NOMO-1 (cell line): ENCODE data around the gene RREB1.

ENCODE experiments used
- DNase-seq, 2 experiments: peaks; one replicate each; lab custom pipeline; 2025; ENCODE audit not compliant: unreplicated experiment in 2 of 2; lab: John Stamatoyannopoulos, UW

RREB1 gene

GRCh38 chr6:7241160-7241559, 133.4 kb downstream of the RREB1 start:
- no peak for DNase-seq

- no peak for DNase-seq
Observed at GRCh38 chr6:7241709-7242645, 134.2 kb downstream of the RREB1 start.

GRCh38 chr6:7242835-7243178, 135.0 kb downstream of the RREB1 start:
- DNase-seq = no peak

GRCh38 chr6:7243179-7243981, 135.6 kb downstream of the RREB1 start:
- DNase-seq = peak; percentile 68 to 85

GRCh38 chr6:7245668-7246393, 138.1 kb downstream of the RREB1 start:
- no peak for DNase-seq

GRCh38 chr6:7246401-7247178, 138.8 kb downstream of the RREB1 start:
- no peak for DNase-seq

- no peak for DNase-seq
Observed at GRCh38 chr6:7247179-7247456, 139.4 kb downstream of the RREB1 start.

GRCh38 chr6:7247828-7248227, 140.1 kb downstream of the RREB1 start:
- DNase-seq = no peak

GRCh38 chr6:7249391-7249790, 141.6 kb downstream of the RREB1 start:
- DNase-seq = no peak

- no peak for DNase-seq
Observed at GRCh38 chr6:7249946-7250643, 142.3 kb downstream of the RREB1 start.

- DNase-seq = no peak
Observed at GRCh38 chr6:7250812-7251211, 143.1 kb downstream of the RREB1 start.

GRCh38 chr6:7251646-7252260, 144.0 kb downstream of the RREB1 start:
- no peak for DNase-seq

- DNase-seq = no peak
Observed at GRCh38 chr6:7252390-7252789, 144.6 kb downstream of the RREB1 start.

- peak; percentile 77 to 89 for DNase-seq
Observed at GRCh38 chr6:7254980-7255835, 147.4 kb downstream of the RREB1 start.

GRCh38 chr6:7255918-7256317, 148.2 kb downstream of the RREB1 start:
- DNase-seq = no peak

- no peak for DNase-seq
Observed at GRCh38 chr6:7256785-7257184, 149.0 kb downstream of the RREB1 start.

- no peak for DNase-seq
Observed at GRCh38 chr6:7257521-7258230, 149.9 kb downstream of the RREB1 start.

GRCh38 chr6:7258231-7258763, 150.5 kb downstream of the RREB1 start:
- DNase-seq = no peak
